Measurements from ENCODE around the gene ZHX3.

Gene ZHX3

DNA sequence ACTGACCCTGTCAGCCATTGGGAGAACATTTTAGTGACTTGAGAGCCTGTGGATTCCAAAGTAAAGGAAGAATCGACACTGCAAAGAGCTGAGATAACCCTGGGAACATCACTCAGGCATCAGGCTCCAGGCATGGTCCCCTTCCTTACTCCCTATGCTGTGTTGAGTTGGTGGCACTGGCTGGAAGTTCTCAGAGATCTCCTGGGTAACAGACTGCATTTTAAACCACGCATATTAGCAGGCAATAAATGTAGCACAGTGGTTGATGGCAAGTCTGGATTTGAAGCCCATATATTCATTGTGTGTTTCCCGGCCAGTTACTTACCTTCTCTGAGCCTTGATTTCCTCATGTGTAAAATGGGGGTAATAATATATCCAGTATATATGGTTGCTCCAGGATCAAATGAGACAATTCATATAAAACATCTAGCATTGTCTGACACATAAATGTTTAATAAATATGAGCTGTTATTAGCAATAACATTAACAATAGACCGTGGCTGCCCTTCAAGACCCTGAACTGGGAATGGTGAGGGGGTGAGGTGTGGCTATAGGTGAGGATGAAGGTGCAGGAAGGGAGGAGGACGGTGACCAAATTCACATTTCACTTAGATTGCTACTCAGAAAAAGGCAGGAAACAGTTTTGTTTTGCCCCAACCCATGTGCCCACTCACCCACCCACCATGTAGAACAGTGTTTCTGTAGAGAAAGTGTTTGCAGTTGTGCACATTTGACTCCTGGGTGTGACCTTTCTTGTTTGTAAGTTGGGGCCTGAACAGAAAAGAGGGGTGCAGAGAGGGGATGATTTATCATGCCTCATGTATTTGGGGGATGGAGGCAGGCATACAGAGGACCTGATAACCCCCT, 178.1 kb downstream of the ZHX3 start:
- Histone ChIP-seq H3K36me3 (ENCODE audit: control insufficient read depth, insufficient read depth, low read length) (peaks cover 36% of the 10 kb centered on the region), H3K9me3 (ENCODE audit: control insufficient read depth, low read length) (no peaks in the 10 kb centered on the region), H3K27ac (ENCODE audit: low read depth, low read length, severe bottlenecking) (no peak overlapping the region), H3K4me3 (ENCODE audit: extremely low read depth, insufficient read depth, low read length, poor library complexity, severe bottlenecking) (peak overlapping the region; percentile 81), H3K4me1 (ENCODE audit: control insufficient read depth, insufficient read depth, low read length, poor library complexity, severe bottlenecking) (peaks cover 42% of the 10 kb centered on the region)
- 80 to 89% methylated on average over 2 of the region's 5 CpGs for WGBS, 2 experiments (ENCODE audit: insufficient coverage in 2 of 2)

DNA sequence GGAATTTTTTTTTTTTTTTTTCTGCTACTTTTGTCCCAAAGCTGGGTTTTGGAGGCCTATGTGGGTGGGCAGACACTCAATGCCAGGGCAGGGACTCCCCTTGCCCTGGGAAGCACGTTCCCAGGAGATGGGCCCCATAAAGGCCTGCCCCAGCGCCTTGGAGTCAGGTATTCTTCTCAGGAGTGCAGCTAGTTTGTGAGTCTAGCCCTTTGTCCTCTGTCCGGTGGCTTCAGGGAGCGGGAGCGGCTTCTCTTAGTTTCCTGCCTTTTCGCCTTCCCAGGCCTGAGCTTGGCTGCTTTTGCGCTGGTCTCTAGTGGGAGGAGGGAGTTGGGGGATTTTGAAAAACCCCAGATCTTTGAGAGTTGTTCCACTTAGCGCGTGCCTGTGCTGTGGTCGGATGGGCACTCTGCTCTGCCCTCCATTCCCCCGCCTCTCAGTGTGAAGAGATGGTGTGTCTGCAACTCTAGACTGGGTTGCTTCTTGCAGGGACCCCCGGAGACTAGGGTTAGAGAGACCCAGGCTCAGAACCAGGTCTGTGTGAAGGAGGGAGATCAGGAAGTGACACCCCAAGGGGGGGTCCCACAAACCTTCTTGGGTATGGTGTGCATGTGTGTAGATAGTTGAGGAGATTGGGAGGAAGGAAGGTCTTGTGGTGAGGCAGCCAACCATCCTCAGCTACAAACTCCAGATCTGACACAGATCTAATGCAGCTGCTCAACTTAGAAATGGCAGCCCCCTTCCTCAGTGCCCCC, 178.9 kb downstream of the ZHX3 start:
- Histone ChIP-seq H3K36me3 (ENCODE audit: control insufficient read depth, insufficient read depth, low read length) (peaks cover 28% of the 10 kb centered on the region), H3K4me3 (ENCODE audit: extremely low read depth, insufficient read depth, low read length, poor library complexity, severe bottlenecking) (peak overlapping the region; percentile 81), H3K4me1 (ENCODE audit: control insufficient read depth, insufficient read depth, low read length, poor library complexity, severe bottlenecking) (peaks cover 42% of the 10 kb centered on the region), H3K9me3 (ENCODE audit: control insufficient read depth, low read length) (no peaks in the 10 kb centered on the region), H3K27ac (ENCODE audit: low read depth, low read length, severe bottlenecking) (peak overlapping the region; percentile 96)
- 13 to 16% methylated on average over 10 of the region's 12 CpGs for WGBS, 2 experiments (ENCODE audit: insufficient coverage in 2 of 2)

DNA sequence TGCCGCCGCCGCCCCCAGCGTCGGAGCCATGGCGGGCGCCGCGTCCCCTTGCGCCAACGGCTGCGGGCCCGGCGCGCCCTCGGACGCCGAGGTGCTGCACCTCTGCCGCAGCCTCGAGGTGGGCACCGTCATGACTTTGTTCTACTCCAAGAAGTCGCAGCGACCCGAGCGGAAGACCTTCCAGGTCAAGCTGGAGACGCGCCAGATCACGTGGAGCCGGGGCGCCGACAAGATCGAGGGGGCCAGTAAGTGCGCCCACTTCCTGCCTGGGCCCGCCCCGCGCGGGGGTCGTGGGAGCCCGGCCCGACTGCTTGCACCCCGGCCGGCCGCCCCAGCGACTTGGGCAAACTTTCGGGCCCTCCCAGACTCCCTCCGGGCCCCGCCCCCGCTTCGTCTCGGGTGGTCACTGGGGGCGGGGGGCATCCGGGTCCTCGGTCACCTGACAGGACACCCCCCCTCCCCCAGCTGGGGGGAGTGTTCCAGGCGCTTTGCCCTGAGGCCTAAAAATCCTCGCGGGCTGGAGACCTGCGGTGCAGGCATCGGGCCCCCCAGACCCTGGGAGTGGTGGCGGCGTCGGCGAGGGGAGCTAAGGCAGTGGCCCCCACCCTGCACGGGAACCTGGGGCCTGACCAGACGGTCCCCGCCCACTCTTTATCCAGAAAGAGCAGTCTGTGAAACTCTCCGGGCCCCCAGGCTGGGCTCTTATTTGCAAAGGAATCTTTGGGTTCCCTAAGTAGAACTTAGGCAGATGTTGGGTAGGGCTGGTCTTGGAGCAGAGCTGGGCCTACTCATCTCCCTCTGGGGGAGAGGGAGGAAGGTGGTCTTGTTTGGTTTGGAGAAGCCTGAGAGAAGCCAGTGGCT, 179.7 kb downstream of the ZHX3 start:
- Histone ChIP-seq H3K9me3 (ENCODE audit: control insufficient read depth, low read length) (no peaks in the 10 kb centered on the region), H3K4me3 (ENCODE audit: extremely low read depth, insufficient read depth, low read length, poor library complexity, severe bottlenecking) (peak overlapping the region; percentile 81), H3K4me1 (ENCODE audit: control insufficient read depth, insufficient read depth, low read length, poor library complexity, severe bottlenecking) (peaks cover 42% of the 10 kb centered on the region), H3K36me3 (ENCODE audit: control insufficient read depth, insufficient read depth, low read length) (peaks cover 27% of the 10 kb centered on the region), H3K27ac (ENCODE audit: low read depth, low read length, severe bottlenecking) (peak overlapping the region; percentile 96)
- 0 to 1% methylated on average over 51 to 60 of the region's 66 CpGs for WGBS, 2 experiments (ENCODE audit: insufficient coverage in 2 of 2)

DNA sequence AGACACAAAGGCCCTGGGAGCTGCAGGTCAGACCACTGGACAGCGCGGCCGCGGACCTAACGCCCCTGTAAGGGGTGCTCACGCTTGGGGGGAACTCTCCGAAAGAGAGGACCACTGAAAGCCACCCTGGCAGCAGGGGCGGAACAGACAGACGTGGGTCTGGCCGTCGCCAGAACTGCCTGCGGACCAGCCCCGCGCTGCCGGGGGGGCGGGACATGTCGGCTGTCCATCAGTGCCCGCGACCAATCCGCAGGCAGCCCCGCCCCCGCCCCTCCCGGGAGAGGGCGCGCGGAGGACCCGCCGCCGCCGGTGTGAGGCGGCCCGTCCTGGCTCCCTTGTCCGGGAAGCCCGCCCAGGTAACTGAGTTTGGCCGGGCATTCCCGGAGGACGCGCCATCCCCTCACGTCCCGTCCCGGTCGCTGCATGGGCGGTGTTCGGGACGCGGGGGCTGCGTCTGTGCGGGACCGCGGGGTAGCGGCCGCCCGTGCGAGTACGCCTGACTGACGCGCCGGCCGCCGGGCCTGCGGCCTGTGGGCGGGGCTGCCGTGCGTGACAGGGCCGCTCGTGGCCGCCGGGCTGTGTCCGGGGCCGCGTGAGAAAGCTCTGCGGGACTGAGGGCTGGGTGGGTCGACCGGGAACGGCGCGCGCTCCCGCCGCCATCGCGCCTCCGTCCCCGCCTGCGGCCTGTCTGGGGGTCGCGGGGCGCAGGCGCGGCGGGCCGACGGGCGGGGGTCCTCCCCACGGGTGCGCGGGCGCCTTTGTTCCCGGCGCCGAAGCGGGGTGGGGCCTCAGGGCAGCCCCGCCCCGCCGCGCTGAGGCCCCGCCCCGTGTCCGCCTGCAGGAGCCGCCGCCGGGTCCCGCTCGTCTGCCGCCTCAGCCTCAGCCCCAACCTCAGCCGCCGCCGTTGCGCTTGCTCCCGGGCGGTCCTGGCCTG, 180.6 kb downstream of the ZHX3 start, which contains the start of gene PLCG1:
TSS of gene PLCG1 (plus strand) at position 864 of the 934 bp plus-strand sequence. CDS start 99 bp downstream, outside the sequence.
- peaks cover 39% of the 10 kb centered on the region for H3K4me1 ChIP-seq (ENCODE audit: control insufficient read depth, insufficient read depth, low read length, poor library complexity, severe bottlenecking)
- H3K4me3 ChIP-seq (ENCODE audit: extremely low read depth, insufficient read depth, low read length, poor library complexity, severe bottlenecking), result peak within 1 kb of the TSS; percentile 81
- H3K27ac ChIP-seq (ENCODE audit: low read depth, low read length, severe bottlenecking), result peak within 1 kb of the TSS; percentile 96
- peaks cover 23% of the 10 kb centered on the region for H3K36me3 ChIP-seq (ENCODE audit: control insufficient read depth, insufficient read depth, low read length)
- 0% methylated on average over 86 to 113 of the region's 121 CpGs for WGBS, 2 experiments (ENCODE audit: insufficient coverage in 2 of 2)
- no peaks in the 10 kb centered on the region for H3K9me3 ChIP-seq (ENCODE audit: control insufficient read depth, low read length)

DNA sequence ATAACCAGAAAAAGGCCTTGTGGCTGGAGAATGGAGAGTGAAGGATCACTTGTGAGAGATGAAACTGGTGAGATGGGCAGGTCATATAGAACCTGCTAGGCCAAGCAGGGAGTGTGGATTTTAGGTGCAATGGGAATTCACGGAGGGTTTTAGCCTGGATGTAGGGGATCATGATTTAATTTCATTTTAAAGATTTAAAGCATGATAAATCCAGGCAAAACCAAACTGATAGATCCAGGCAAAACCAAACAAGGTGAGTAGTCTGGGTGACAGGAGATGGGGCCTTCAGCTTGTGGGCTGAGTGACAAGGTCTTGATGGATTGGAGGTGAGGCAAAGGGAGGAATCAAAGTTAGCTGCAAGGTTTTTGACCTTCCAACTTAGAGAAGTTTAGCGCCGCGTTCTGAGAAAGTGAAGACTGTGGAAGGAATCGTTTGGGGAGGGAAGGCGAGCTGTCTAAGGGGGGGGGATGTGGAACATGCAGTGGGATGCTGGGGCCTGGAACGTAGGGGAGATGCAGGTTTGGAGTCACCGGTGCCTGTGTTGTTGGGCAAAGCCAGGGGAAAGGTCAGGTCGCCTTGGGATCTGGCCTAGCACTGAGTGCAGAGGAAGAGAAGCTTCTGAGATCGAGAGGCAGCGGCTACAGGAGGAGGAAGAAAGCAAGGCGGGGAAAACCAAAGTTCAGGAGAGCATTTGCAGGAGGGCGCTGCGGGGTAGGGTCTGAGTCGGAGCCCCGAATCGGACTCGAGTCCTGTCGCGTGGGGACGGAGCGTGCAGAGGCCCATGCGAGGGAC, 181.4 kb downstream of the ZHX3 start:
- Histone ChIP-seq H3K36me3 (ENCODE audit: control insufficient read depth, insufficient read depth, low read length) (peaks cover 18% of the 10 kb centered on the region), H3K9me3 (ENCODE audit: control insufficient read depth, low read length) (no peaks in the 10 kb centered on the region), H3K4me3 (ENCODE audit: extremely low read depth, insufficient read depth, low read length, poor library complexity, severe bottlenecking) (peak overlapping the region; percentile 81), H3K27ac (ENCODE audit: low read depth, low read length, severe bottlenecking) (peak overlapping the region; percentile 96), H3K4me1 (ENCODE audit: control insufficient read depth, insufficient read depth, low read length, poor library complexity, severe bottlenecking) (peaks cover 30% of the 10 kb centered on the region)
- 35 to 45% methylated on average over 18 to 22 of the region's 23 CpGs for WGBS, 2 experiments (ENCODE audit: insufficient coverage in 2 of 2)

DNA sequence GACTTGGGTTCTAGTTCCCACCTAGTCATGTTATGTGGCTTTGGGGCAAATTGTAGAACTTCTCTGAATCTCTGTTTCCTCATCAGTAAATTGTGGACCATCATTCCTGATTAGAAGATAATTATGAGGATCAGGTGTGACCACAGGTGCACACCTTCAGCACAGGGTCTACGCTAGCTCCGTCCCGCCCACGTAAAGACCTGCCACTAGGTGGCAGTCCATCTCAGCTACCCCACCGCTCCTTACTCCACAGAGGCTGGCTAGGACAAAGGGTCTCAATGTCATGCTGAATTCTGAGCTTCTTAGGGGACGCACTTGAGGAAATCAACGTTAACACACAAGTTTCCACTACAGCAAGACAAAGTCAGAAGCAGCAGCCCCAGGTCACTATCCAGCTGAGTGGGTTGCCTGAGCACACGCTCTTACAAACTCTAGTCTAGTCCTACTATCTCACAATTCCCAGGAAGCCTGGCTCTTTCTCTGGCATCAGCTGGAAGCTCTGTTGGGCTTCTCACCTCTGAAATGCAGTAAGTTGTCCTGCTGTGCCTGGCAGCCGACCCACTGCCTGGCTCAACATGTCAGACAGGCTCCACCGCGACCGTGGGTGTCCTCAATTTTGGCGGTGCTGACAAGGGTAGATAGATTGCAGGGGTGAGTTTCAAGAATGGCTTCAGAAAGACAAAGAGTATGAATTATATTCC, 182.2 kb downstream of the ZHX3 start:
- peaks cover 23% of the 10 kb centered on the region for H3K4me1 ChIP-seq (ENCODE audit: control insufficient read depth, insufficient read depth, low read length, poor library complexity, severe bottlenecking)
- H3K27ac ChIP-seq (ENCODE audit: low read depth, low read length, severe bottlenecking), result no peak overlapping the region
- WGBS, 2 experiments (ENCODE audit: insufficient coverage in 2 of 2), result 20 to 21% methylated on average over 9 to 10 of the region's 13 CpGs
- no peak overlapping the region for H3K4me3 ChIP-seq (ENCODE audit: extremely low read depth, insufficient read depth, low read length, poor library complexity, severe bottlenecking)
- H3K36me3 ChIP-seq (ENCODE audit: control insufficient read depth, insufficient read depth, low read length), result peaks cover 13% of the 10 kb centered on the region
- H3K9me3 ChIP-seq (ENCODE audit: control insufficient read depth, low read length), result no peaks in the 10 kb centered on the region

DNA sequence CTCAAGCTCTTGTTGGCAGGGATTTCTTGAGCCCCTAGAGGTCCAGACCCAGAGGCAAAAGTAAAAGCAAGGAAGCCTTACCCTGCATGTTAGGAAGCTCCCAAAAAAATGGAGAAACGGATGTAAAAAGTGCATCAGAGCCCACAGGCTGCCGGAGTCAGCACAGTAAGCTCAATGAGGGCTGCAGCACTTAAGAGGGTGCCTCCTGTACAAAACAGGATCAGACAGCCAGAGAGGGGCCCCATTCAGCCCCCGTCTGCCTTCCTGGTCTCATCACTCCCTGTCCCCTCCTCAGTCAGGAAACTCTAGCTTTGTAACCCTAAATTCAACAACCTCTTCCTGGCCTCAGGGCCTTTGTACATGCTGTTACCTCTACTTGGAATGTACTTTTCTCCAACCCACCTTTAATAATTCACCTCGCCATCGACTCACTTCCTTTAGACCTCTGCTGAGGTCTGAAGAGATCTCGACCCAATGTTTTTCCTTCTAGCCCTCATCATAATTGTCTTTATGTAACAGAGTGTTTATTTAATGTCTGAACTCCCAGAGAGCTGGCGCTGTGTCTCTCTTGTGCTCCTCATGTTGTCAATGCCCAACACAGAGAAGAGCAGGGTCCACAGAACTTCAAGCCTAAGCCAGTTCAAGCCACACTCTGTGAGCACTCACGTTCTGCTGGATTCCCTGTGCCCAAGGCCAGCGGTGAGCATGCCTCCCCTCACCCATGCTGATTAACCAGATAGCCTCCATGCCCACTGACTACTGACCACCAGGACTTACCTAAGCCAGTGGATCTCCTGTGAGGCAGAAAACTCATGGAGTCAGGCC, 183.0 kb downstream of the ZHX3 start:
- Histone ChIP-seq H3K9me3 (ENCODE audit: control insufficient read depth, low read length) (no peaks in the 10 kb centered on the region), H3K27ac (ENCODE audit: low read depth, low read length, severe bottlenecking) (no peak overlapping the region), H3K36me3 (ENCODE audit: control insufficient read depth, insufficient read depth, low read length) (peaks cover 16% of the 10 kb centered on the region), H3K4me1 (ENCODE audit: control insufficient read depth, insufficient read depth, low read length, poor library complexity, severe bottlenecking) (peaks cover 15% of the 10 kb centered on the region), H3K4me3 (ENCODE audit: extremely low read depth, insufficient read depth, low read length, poor library complexity, severe bottlenecking) (no peak overlapping the region)
- WGBS, 2 experiments (ENCODE audit: insufficient coverage in 2 of 2), result 82 to 89% methylated on average over 6 of the region's 9 CpGs

DNA sequence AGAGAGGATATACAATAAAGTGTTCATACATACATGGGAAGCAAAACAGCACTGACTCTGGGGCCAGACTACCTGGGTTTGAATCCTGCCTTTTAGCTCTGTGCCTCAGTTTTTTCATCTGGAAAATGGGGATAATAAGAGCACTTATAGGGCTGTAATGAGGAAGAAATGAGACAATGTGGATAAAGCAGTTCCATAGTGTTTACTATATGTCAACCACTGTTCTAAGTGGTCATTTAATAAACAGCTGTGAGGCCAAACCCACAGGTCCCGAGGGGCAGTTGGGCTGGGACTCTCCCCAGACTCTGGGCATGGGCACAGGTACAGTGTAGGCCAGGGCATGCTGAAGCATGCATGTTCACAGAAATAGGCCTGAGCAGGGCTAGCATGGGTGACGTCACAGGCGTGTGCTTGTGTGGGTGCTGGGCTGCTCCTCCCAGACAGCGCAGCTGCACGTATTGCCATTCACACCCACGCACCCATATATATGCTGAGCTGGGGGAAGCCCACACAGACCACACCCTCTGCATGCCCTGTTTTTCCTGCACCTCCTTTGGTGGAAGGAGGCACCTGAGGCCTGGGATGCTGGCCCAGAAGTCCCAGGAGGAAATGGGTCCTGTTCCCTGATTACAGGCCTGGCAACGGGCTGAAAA, 183.7 kb downstream of the ZHX3 start:
- 93 to 97% methylated on average over 4 to 7 of the region's 7 CpGs for WGBS, 2 experiments (ENCODE audit: insufficient coverage in 2 of 2)
- Histone ChIP-seq H3K9me3 (ENCODE audit: control insufficient read depth, low read length) (no peaks in the 10 kb centered on the region), H3K4me1 (ENCODE audit: control insufficient read depth, insufficient read depth, low read length, poor library complexity, severe bottlenecking) (peaks cover 8% of the 10 kb centered on the region), H3K4me3 (ENCODE audit: extremely low read depth, insufficient read depth, low read length, poor library complexity, severe bottlenecking) (no peak overlapping the region), H3K27ac (ENCODE audit: low read depth, low read length, severe bottlenecking) (no peak overlapping the region), H3K36me3 (ENCODE audit: control insufficient read depth, insufficient read depth, low read length) (peaks cover 9% of the 10 kb centered on the region)

Measured in mesodermal cell (in vitro differentiated cells).